T1000 (cell line): ENCODE results near the gene PPP1R12C.

ENCODE experiments used
- DNase-seq: peaks from one replicate; lab custom pipeline; 2025; ENCODE audit warnings: mixed read lengths; lab: John Stamatoyannopoulos, UW

The PPP1R12C gene

GRCh38 chr19:55146705-55147273 is 29.4 kb upstream of the PPP1R12C start:
- DNase-seq: no peak

- no peak for DNase-seq
Observed at GRCh38 chr19:55146078-55146704, 28.8 kb upstream of the PPP1R12C start.

DNA sequence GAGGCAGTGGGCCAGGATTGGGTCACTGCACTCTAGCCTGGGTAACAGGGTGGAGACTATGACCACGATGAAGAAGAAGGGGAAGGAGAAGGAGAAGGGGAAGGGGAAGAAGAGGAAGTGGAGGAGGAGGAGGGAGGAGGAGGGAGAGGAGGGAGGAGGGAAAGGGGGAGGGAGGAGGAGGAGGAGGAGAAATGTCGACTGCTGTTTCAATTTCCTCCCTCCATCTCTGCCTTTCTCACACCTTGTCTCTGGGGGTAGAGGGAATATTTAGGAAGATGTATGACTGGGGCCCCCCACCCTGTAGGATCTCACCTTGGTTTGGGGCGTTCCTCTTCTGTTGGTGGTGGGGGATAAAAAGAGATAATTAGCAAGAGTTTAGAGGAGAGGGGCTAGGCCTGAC is 27.8 kb upstream of the PPP1R12C start:
- DNase-seq: no peak

DNA sequence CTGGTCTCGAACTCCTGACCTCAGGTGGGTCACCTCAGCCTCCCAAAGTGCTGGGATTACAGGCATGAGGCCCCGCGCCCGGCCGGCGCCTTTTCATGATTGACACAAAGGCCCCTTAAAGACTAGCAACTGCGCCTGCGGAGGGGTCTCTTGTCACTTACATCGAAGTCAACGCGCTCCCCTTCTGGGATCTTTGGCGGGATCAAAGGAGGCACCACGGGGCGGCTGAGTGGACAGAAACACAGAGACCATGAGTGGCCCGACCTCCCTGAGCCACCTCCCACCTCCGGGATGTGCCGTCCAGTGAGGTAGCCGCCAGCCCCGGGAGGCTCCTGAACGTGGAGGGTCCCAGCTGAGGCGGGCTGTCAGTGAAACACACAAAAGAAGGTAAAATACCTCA is 24.3 kb upstream of the PPP1R12C start:
- DNase-seq: no peak

GRCh38 chr19:55137915-55138314 is 20.5 kb upstream of the PPP1R12C start:
- DNase-seq: no peak

DNA sequence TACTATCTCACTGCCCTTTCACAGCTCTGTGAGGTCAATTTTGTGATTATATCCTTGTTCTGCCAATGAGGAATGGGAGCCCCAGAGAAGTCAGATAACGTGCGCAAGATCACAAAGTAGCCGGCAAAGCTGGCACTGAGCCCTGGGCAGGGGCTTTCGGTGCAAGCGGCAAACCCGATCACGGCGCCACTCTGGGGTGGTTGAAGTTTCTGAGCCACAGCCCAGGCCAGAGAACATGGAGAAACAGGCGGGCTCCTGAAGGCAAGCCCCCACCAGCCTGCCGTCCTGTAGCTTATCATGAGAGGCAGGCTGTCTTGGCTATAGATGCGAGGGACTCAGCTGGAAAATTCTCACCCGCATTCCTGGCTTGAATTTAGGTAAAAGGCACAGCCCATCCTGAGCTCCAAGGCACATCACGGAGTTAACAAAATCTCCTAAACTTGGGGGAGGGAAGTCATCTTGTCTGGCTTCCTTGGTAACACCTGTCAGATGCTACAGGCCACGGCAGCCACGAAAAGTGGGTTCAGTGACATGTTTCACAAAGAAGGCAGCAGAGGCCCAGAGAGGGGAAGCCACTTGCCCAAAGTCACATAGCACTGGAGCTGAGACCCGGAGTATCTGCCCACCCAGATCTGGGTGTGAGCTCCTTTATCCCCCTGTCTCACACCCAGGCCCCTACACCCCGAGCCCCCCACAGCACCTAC is 19.1 kb upstream of the PPP1R12C start:
- DNase-seq: no peak

GRCh38 chr19:55134736-55135135 is 17.3 kb upstream of the PPP1R12C start:
- DNase-seq: no peak

- DNase-seq: no peak
Observed at GRCh38 chr19:55133639-55134444, 16.4 kb upstream of the PPP1R12C start.

DNA sequence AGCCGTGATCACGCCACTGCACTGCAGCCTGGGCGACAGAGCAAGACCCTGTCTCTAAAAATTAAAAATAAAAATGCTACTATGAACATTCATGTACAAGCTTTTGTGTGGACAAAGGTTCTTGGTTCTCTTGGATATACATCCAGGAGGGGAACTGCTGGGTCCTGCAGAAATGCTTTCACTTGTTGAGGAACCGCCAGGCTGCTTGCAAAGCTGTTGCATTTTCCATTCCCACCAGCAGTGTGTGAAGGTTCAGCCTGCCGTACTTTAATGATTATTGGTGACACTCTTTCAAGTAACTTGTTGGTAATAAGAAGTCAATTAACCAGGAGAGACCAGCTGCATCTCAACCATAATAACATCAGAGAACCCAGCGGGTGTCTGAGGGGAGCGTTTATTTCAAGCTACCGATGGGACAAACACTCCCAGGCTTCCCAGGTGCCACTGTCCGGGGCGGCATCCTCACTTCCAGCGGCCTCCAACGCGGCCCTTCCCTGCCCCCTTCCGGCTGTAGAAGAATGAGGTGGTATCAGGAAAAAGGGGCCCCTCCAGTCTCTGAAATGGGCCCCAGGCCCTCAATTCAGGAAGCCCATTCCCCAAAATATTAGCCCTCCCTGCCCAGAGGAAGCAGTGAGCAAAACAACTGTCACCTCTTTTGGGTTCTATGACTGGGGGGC is 15.2 kb upstream of the PPP1R12C start:
- DNase-seq: no peak

DNA sequence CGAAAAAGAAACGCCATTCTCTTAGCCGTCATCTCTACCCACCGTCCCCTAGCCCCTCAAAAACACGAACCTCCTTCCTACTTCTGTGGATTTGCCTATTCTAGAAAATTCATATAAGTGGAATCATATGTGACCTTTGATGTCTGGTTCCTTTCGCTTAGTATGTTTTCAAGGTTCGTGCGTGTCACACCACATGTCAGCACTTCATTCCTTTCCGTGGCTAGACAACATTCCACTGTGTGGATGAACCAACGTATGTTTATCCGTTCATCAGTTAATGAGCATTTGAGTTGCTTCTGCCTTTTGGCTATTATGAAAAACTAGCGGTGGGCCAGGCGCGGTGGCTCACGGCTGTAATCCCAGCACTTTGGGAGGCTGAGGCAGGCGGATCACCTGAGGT is 14.0 kb upstream of the PPP1R12C start:
- DNase-seq: no peak

DNA sequence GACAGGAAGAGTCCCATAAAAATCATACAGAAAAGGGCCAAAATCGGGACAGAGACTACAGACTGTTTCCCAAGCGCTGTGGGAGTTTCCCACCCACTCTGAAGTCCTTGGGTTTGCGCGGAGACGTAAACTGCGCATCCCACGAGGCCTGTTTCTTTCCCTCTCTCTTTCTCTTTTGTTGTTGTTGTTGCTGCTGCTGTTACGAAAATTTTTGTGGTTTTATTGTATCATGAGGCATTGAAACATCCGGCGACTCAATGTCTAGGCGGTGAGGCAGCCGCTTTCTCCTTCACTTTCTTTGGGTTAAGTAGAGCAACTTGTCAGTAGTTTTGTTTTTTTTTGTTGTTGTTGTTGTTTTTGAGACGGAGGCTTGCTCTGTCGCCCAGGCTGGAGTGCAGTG is 1.6 kb upstream of the PPP1R12C start:
- DNase-seq: no peak

- no peak for DNase-seq
Observed at GRCh38 chr19:55118401-55118991, 1.1 kb upstream of the PPP1R12C start.

DNA sequence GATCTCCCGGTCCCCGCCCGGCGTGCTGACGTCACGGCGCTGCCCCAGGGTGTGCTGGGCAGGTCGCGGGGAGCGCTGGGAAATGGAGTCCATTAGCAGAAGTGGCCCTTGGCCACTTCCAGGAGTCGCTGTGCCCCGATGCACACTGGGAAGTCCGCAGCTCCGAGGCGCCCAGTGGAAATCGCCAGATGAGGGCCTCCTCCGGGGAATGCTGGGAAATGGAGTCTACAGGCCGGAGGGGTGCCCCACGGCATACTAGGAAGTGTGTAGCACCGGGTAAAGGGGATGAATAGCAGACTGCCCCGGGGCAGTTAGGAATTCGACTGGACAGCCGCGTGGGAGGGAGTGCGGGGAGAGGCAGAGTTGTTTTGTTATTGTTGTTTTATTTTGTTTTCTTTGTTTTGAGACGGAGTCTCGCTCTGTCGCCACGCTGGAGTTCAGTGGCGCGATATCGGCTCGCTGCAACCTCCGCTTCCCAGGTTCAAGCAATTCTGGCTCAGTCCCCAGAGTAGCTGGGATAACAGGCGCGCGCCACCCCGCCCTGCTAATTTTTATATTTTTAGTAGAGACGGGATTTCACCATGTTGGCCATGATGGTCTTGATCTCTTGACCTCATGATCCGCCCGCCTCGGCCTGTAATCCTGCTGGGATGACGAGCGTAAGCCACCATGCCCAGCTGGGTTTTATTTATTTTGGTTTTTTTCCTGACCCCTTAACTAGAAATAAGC is 390 bp upstream of the PPP1R12C start:
- DNase-seq: peak; percentile 92

DNA sequence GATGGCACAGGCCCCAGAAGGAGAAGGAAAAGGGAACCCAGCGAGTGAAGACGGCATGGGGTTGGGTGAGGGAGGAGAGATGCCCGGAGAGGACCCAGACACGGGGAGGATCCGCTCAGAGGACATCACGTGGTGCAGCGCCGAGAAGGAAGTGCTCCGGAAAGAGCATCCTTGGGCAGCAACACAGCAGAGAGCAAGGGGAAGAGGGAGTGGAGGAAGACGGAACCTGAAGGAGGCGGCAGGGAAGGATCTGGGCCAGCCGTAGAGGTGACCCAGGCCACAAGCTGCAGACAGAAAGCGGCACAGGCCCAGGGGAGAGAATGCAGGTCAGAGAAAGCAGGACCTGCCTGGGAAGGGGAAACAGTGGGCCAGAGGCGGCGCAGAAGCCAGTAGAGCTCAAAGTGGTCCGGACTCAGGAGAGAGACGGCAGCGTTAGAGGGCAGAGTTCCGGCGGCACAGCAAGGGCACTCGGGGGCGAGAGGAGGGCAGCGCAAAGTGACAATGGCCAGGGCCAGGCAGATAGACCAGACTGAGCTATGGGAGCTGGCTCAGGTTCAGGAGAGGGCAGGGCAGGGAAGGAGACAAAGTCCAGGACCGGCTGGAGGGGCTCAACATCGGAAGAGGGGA is 1.1 kb downstream of the PPP1R12C start:
- DNase-seq: peak; percentile 14

DNA sequence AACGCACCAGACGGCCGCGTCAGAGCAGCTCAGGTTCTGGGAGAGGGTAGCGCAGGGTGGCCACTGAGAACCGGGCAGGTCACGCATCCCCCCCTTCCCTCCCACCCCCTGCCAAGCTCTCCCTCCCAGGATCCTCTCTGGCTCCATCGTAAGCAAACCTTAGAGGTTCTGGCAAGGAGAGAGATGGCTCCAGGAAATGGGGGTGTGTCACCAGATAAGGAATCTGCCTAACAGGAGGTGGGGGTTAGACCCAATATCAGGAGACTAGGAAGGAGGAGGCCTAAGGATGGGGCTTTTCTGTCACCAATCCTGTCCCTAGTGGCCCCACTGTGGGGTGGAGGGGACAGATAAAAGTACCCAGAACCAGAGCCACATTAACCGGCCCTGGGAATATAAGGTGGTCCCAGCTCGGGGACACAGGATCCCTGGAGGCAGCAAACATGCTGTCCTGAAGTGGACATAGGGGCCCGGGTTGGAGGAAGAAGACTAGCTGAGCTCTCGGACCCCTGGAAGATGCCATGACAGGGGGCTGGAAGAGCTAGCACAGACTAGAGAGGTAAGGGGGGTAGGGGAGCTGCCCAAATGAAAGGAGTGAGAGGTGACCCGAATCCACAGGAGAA is 1.9 kb downstream of the PPP1R12C start:
- no peak for DNase-seq

- no peak for DNase-seq
Observed at GRCh38 chr19:55114566-55115145, 2.8 kb downstream of the PPP1R12C start.

DNA sequence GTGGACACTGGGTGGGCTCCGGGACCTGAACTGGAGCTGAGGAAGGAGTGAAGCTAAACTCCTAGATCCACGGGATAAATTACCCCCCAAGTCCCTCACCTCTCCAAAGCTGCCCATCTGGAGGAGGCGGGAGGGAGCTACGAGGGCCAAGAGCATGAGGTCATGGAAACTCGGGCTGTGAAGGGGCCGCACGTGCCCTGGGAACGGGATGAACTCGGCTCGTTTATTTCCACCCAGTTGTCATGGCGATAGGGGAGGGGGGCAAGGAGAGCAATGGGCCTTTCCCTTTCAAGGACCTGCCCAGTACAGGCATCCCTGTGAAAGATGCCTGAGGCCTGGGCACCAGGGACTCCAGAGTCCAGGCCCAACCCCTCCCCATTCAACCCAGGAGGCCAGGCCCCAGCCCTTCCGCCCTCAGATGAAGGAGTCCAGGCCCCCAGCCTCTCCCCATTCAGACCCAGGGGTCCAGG is 3.8 kb downstream of the PPP1R12C start:
- DNase-seq: peak; percentile 10

GRCh38 chr19:55112777-55113569 is 4.5 kb downstream of the PPP1R12C start:
- no peak for DNase-seq
